Cardiac muscle cell (in vitro differentiated cells and primary cell): ENCODE measurements around the gene PDYN. TPM values are rescaled to one million over a fixed set of nuclear protein-coding genes. Genes with fewer than 3 reads are reported as not detected.
A peak's percentile ranks its signal among the peaks of the same experiment; 100 is the strongest.
"Not testable (repeated sequence)": the region's sequence is repeated elsewhere in the genome, so short reads cannot be mapped to it uniquely, and the experiment has no call there.

Experiments used
- DNase-seq, 2 donors: peaks; one replicate each; pipeline versions ENCODE4 v3.0.0 to v3.0.0-alpha.2; 2010 to 2017; ENCODE audit warnings: low read depth in 1 of 2, low spot score in 1 of 2
- H3K27ac ChIP-seq: fragments of 200-600 bp; sonication (generic); 2 replicates; pipeline ENCODE4 v1.5.1; 2016
- H3K27me3 ChIP-seq: fragments of 200-600 bp; sonication (generic); 2 replicates; pipeline ENCODE4 v1.6.0; 2016; ENCODE audit warnings: control low read depth
- H3K36me3 ChIP-seq: fragments of 200-600 bp; sonication (generic); 2 replicates; pipeline ENCODE4 v1.5.1; 2016; ENCODE audit warnings: control low read depth
- H3K4me1 ChIP-seq: fragments of 200-600 bp; sonication (generic); 2 replicates; pipeline ENCODE4 v1.8.1; 2017; ENCODE audit warnings: low read depth, mild to moderate bottlenecking, mixed run types
- H3K4me3 ChIP-seq: fragments of 200-600 bp; sonication (generic); 2 replicates; pipeline ENCODE4 v1.5.1; 2016; ENCODE audit warnings: mild to moderate bottlenecking
- H3K9me3 ChIP-seq: fragments of 200-600 bp; sonication (generic); 2 replicates; pipeline ENCODE4 v1.5.1; 2017; ENCODE audit warnings: low read depth, mild to moderate bottlenecking, control low read depth
- CTCF ChIP-seq: IDR thresholded peaks from 2 replicates; pipeline ENCODE4 v1.5.1; 2012; ENCODE audit warnings: low read depth, mild to moderate bottlenecking, low read length
- polyA plus RNA-seq: library from polyadenylated mRNA; unstranded; fragments of >200 nt; fragmentation: Nextera tagmentation; extraction: Ambion mirVana; gene quantifications from 2 replicates; pipeline ENCODE4 v1.2.1, GENCODE V29; 2016
- total RNA-seq: library from RNA; depleted of rRNA; stranded (reverse); fragments of >200 nt; gene quantifications from 2 replicates; pipeline ENCODE4 v1.2.3, GENCODE V29; 2016

Gene PDYN
- total RNA-seq, result 0.33 and 0.95 TPM in 2 replicates
- 1.2 TPM in 1 of 2 replicates, not detected in the other for polyA plus RNA-seq

- Histone ChIP-seq H3K36me3 (no peaks in the 10 kb centered on the region), H3K27ac (no peak within 1 kb of the TSS), H3K27me3 (peaks cover 99% of the 10 kb centered on the region), H3K4me3 (no peak within 1 kb of the TSS), H3K9me3 (no peaks in the 10 kb centered on the region), H3K4me1 (no peaks in the 10 kb centered on the region)
- DNase-seq, result no peak
- no peak for TF ChIP-seq CTCF
Observed at GRCh38 chr20:1993986-1994385, at the start of gene PDYN. TSS of gene PDYN (minus strand) at chr20:1994058. CDS start at chr20:1983084, 10,974 bp downstream.

- Histone ChIP-seq H3K9me3 (no peaks in the 10 kb centered on the region), H3K27ac (no peak overlapping the region), H3K36me3 (no peaks in the 10 kb centered on the region), H3K4me3 (no peak overlapping the region), H3K27me3 (peaks cover 88% of the 10 kb centered on the region), H3K4me1 (no peaks in the 10 kb centered on the region)
- peak in 1 of 2 donors; percentile 40 for DNase-seq
- no peak for TF ChIP-seq CTCF
Observed at GRCh38 chr20:2042400-2042799, 48.5 kb upstream of the PDYN start.

- peak in 1 of 2 donors; percentile 30 for DNase-seq
- Histone ChIP-seq H3K4me1 (no peaks in the 10 kb centered on the region), H3K36me3 (no peaks in the 10 kb centered on the region), H3K27me3 (peaks cover 88% of the 10 kb centered on the region), H3K27ac (no peak overlapping the region), H3K9me3 (no peaks in the 10 kb centered on the region), H3K4me3 (no peak overlapping the region)
- TF ChIP-seq CTCF, result no peak
Observed at GRCh38 chr20:2038161-2038560, 44.3 kb upstream of the PDYN start.

GRCh38 chr20:2037296-2037914 lies 43.5 kb upstream of the PDYN start:
- no peak overlapping the region for H3K27ac ChIP-seq
- TF ChIP-seq CTCF, result no peak
- DNase-seq, result no peak

GRCh38 chr20:2036357-2036756 lies 42.5 kb upstream of the PDYN start:
- H3K4me1 ChIP-seq, H3K9me3 ChIP-seq, H3K27ac ChIP-seq, H3K36me3 ChIP-seq, DNase-seq, H3K4me3 ChIP-seq: not testable (repeated sequence)
- H3K27me3 ChIP-seq, result peaks cover 88% of the 10 kb centered on the region

More at GRCh38 chr20:2037296-2037914, 43.5 kb upstream of the PDYN start:
- Histone ChIP-seq H3K9me3 (no peaks in the 10 kb centered on the region), H3K27me3 (peaks cover 88% of the 10 kb centered on the region), H3K36me3 (no peaks in the 10 kb centered on the region), H3K4me1 (no peaks in the 10 kb centered on the region), H3K4me3 (no peak overlapping the region)

- Histone ChIP-seq H3K4me3 (no peak overlapping the region), H3K27ac (no peak overlapping the region), H3K36me3 (no peaks in the 10 kb centered on the region), H3K9me3 (no peaks in the 10 kb centered on the region), H3K27me3 (peaks cover 100% of the 10 kb centered on the region), H3K4me1 (no peaks in the 10 kb centered on the region)
- DNase-seq, result no peak
- no peak for TF ChIP-seq CTCF
Observed at GRCh38 chr20:2032168-2032567, 38.3 kb upstream of the PDYN start.
